Sigmoid colon (tissue), 7 donors: ENCODE measurements around the gene MRPL2. TPM values are rescaled to one million over a fixed set of nuclear protein-coding genes. Genes with fewer than 3 reads are reported as not detected.

Source experiments
- DNase-seq: peaks from one replicate; pipeline ENCODE4 v3.0.0-alpha.2; 2019
- H3K27ac ChIP-seq, 4 donors: fragments of 200-600 bp; sonication (generic); one replicate each; pipeline ENCODE4 v1.5.1; 2016 to 2019; ENCODE audit warnings: mild to moderate bottlenecking in 1 of 4
- H3K27me3 ChIP-seq, 3 donors: fragments of 200-600 bp; sonication (generic); one replicate each; pipeline ENCODE4 v1.5.1; 2019; ENCODE audit warnings: mild to moderate bottlenecking in 1 of 3
- H3K36me3 ChIP-seq, 4 donors: fragments of 200-600 bp; sonication (generic); one replicate each; pipeline ENCODE4 v1.5.1; 2016 to 2019
- H3K4me1 ChIP-seq, 4 donors: fragments of 200-600 bp; sonication (generic); one replicate each; pipeline ENCODE4 v1.5.1; 2017 to 2019
- H3K4me3 ChIP-seq, 4 donors: fragments of 200-600 bp; sonication (generic); one replicate each; pipeline ENCODE4 v1.5.1; 2017 to 2019; ENCODE audit warnings: mild to moderate bottlenecking in 2 of 4, moderate library complexity in 1 of 4
- H3K9me3 ChIP-seq, 4 donors: fragments of 200-600 bp in 3 of 4; sonication (generic) in 3 of 4; one replicate each; pipeline versions ENCODE4 v1.5.1 to v1.6.1; 2013 to 2019
- CTCF ChIP-seq, 4 experiments: fragments of 450-650 bp in 3 of 4; fragments of 200-600 bp in 1 of 4; IDR thresholded peaks; one replicate each; pipeline ENCODE4 v1.5.1; 2016 to 2019; ENCODE audit warnings: antibody characterized with exemption in 4 of 4, mild to moderate bottlenecking in 3 of 4, moderate library complexity in 2 of 4
- EP300 ChIP-seq, 4 donors: sonication (generic); formaldehyde crosslinking; IDR thresholded peaks; one replicate each; pipeline ENCODE4 v1.6.1; 2017; ENCODE audit warnings: antibody characterized with exemption in 4 of 4
- POLR2A ChIP-seq, 2 donors: fragments of 450-650 bp; IDR thresholded peaks; one replicate each; pipeline ENCODE4 v1.6.1; 2016; ENCODE audit warnings: antibody characterized with exemption in 2 of 2, mild to moderate bottlenecking in 2 of 2, moderate library complexity in 2 of 2
- POLR2AphosphoS5 ChIP-seq, 4 donors: sonication (generic); formaldehyde crosslinking; IDR thresholded peaks; one replicate each; pipeline ENCODE4 v1.6.1; 2017; ENCODE audit warnings: antibody characterized with exemption in 4 of 4
- WGBS, 2 donors: extraction: QIAGEN DNeasy Blood & Tissue Kit; methylation state at CpG; one replicate each; pipeline ENCODE4 v1.1.7; 2013; 5-methylcytosine and 5-hydroxymethylcytosine counted together
- intact Hi-C: fragments of 100-400 bp; cut with DNase I; formaldehyde crosslinking; loops from one replicate; pipeline ENCODE4 v1.15.1; 2023
- polyA plus RNA-seq, 3 donors: library from polyadenylated mRNA; stranded (reverse); fragments of 200-250 nt; gene quantifications; one replicate each; pipeline ENCODE4 v1.2.3, GENCODE V29; 2013
- total RNA-seq, 4 donors: library from RNA; depleted of rRNA; stranded (reverse); fragments of >200 nt; gene quantifications; one replicate each; pipeline ENCODE4 v1.1.0, GENCODE V29; 2016
- donor health status: healthy with polysubstance abuse.
- donor health status: Bipolar disorder and iron deficiency.
- donor health status: healthy.

Gene MRPL2
- total and polyA plus RNA-seq, 7 donors, result 14.1 to 70.2 (median 25.7) TPM

DNA sequence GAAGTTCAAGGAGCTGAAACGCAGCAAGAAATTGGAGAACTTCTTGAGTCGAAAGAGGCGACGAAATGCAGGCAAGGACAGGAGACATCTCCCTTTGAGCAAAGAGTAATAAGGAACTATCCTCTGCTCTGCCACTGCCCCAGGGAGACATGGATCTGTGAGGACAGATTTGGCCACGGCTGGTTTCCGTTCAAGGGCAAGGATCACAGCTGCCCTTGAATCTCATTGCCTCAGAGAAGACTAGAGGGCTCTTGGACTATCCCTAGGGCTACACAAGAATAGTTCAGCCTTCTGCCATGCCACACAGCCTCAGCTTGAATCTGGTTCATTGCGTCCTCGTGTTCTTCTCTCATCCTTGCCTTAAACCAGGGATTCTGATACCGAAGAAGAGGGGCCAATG lies 30.1 kb downstream of the MRPL2 start:
- peaks cover 36 to 92% (median 57%) of the 10 kb centered on the region in 4 donors for H3K36me3 ChIP-seq
- no peaks in the 10 kb centered on the region for H3K9me3 ChIP-seq
- intact Hi-C loops, result no loop called here
- peaks cover 0 to 6% (median under 1%) of the 10 kb centered on the region in 4 donors for H3K4me1 ChIP-seq
- H3K4me3 ChIP-seq, result no peak overlapping the region
- DNase-seq, result no peak
- H3K27me3 ChIP-seq, result no peaks in the 10 kb centered on the region
- no peak for TF ChIP-seq CTCF (IDR thresholded peaks at IDR 0.05)
- no peak for TF ChIP-seq EP300 (IDR thresholded peaks at IDR 0.05)
- TF ChIP-seq POLR2A (IDR thresholded peaks at IDR 0.05), result no peak
- TF ChIP-seq POLR2AphosphoS5 (IDR thresholded peaks at IDR 0.05), result no peak
- no peak overlapping the region for H3K27ac ChIP-seq
- WGBS, 2 donors, result 93 to 95% methylated on average over 9 of the region's 9 CpGs

DNA sequence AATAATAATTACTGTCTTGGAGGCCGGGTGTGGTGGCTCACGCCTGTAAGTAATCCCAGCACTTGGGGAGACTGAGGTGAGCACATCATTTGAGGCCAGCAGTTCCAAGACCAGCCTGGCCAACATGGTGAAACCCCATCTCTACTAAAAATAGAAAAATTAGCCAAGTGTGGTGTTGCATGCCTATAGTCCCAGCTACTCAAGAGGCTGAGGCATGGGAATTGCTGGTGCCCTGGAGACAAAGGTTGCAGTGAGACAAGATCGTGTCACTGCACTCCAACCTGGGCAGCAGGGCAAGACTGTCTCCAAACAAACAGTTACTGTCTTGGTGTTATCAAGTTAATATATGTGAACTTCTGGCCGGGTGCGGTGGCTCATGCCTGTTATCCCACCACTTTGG lies 32.9 kb downstream of the MRPL2 start:
- H3K4me1 ChIP-seq, result peaks cover 0 to 26% (median 20%) of the 10 kb centered on the region in 4 donors
- 88 to 90% methylated on average over 5 of the region's 5 CpGs for WGBS, 2 donors
- intact Hi-C loops, result no loop called here
- no peak overlapping the region for H3K27ac ChIP-seq
- no peak overlapping the region for H3K4me3 ChIP-seq
- H3K9me3 ChIP-seq, result no peaks in the 10 kb centered on the region
- TF ChIP-seq CTCF (IDR thresholded peaks at IDR 0.05) (no peak), EP300 (IDR thresholded peaks at IDR 0.05) (no peak), POLR2AphosphoS5 (IDR thresholded peaks at IDR 0.05) (no peak), POLR2A (IDR thresholded peaks at IDR 0.05) (no peak)
- no peak for DNase-seq
- H3K36me3 ChIP-seq, result peaks cover 36 to 65% (median 55%) of the 10 kb centered on the region in 4 donors
- no peaks in the 10 kb centered on the region for H3K27me3 ChIP-seq

DNA sequence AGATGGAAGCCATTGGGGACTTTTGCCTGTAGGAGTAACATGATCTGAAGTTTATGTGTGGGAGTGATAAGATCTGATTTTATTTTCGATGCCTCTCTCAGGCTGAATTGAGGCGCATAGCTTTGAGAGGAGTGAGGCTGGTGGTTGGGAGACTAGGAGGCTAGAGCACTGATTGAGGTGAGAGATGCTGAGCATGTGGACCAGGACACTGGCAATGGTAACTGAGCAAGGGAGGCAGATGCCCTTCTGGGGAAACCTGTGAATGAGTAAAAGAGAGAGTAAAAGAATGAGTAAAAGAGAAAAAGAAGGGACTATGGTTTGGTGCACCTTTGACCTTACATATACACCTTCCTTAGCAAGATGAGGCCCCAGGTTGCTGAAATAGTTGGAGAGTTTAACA lies 34.8 kb downstream of the MRPL2 start:
- H3K27ac ChIP-seq, result no peak overlapping the region
- no peak overlapping the region for H3K4me3 ChIP-seq
- H3K4me1 ChIP-seq, result peaks cover 0 to 34% (median 29%) of the 10 kb centered on the region in 4 donors
- no peak for DNase-seq
- H3K9me3 ChIP-seq, result no peaks in the 10 kb centered on the region
- intact Hi-C loops, result no loop called here
- H3K36me3 ChIP-seq, result peaks cover 34 to 60% (median 53%) of the 10 kb centered on the region in 4 donors
- H3K27me3 ChIP-seq, result no peaks in the 10 kb centered on the region
- TF ChIP-seq POLR2AphosphoS5 (IDR thresholded peaks at IDR 0.05) (no peak), EP300 (IDR thresholded peaks at IDR 0.05) (no peak), CTCF (IDR thresholded peaks at IDR 0.05) (no peak)
- 88 to 92% methylated on average over 2 of the region's 2 CpGs for WGBS, 2 donors

DNA sequence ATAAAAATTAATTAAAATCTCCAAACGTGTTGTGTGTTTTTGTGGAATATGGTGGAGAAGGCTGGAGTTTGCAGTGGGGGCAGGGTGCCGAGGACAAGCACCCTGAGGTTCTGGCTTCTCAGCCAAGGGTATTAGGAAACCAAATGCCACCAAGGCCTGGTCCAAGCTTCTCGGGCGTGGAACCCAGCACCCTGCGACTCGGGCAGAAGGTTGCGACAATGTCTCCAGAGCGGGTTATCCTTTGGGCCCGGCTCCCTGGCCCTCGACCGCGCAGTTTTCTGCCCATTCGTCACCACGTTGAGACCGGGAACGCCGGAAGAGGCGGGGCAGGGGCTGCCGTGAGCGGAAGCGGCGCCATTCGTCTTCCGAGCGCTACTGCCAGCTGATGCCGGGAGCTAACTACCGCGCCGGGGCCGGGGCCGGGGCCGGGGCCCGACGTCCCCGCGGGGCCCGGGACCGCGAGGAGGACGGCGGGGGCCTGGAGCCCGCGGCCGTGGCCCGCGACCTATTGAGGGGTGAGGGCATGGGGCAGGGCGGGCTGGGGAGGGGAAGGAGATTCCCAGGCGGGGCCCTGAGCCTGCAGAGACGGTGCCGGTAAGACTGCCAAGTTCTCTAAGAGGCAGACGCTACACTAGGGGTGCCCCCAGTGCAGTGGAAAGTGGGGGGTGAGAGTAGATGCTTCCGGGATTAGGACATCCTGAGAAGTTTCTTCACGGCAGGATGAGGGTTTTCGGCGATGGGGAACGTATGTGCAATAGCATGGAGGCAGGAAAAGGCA lies 37.8 kb downstream of the MRPL2 start, which contains the start of gene RRP36:
Gene RRP36, plus strand, starts transcription at position 354 of the 778 bp plus-strand sequence. Its CDS starts 32 bp downstream, at position 386.
- DNase-seq, result peak; percentile 86
- peak within 1 kb of the TSS; percentile 55 to 97 (median 78) for H3K4me3 ChIP-seq
- peak within 1 kb of the TSS; percentile 81 to 96 (median 89) for H3K27ac ChIP-seq
- WGBS, 2 donors, result 1% methylated on average over 56 of the region's 56 CpGs
- H3K27me3 ChIP-seq, result no peaks in the 10 kb centered on the region
- no peaks in the 10 kb centered on the region for H3K9me3 ChIP-seq
- peaks cover 0 to 48% (median 35%) of the 10 kb centered on the region in 4 donors for H3K4me1 ChIP-seq
- peaks cover 32 to 55% (median 42%) of the 10 kb centered on the region in 4 donors for H3K36me3 ChIP-seq
- intact Hi-C loops, result loop anchor here (2.0 kb wide), 1 partner anchor 31 kb away; the partner anchor contains the start of gene CUL7
- TF ChIP-seq CTCF (IDR thresholded peaks at IDR 0.05), result no peak
- peak in 1 of 2 donors; percentile 5 for TF ChIP-seq POLR2A (IDR thresholded peaks at IDR 0.05)
- TF ChIP-seq EP300 (IDR thresholded peaks at IDR 0.05), result no peak
- peak; percentile 43 to 73 (median 65) for TF ChIP-seq POLR2AphosphoS5 (IDR thresholded peaks at IDR 0.05)
